Astrocyte (in vitro differentiated cells and primary cell): ENCODE results near the gene GDPD5. TPM values are rescaled to one million over a fixed set of nuclear protein-coding genes. Genes with fewer than 3 reads are reported as not detected.

ENCODE experiments used
- DNase-seq: peaks from one replicate; pipeline ENCODE4 v3.0.0-alpha.2; 2010; ENCODE audit warnings: low read depth
- FAIRE-seq: peaks from 2 replicates; lab custom pipeline; 2011; peaks lifted over from hg19 to GRCh38; lab: Jason Lieb, UNC
- H2AFZ ChIP-seq: 2 replicates; pipeline ENCODE4 v1.6.0; 2012; ENCODE audit warnings: low read depth, low read length, inconsistent platforms
- H3K27ac ChIP-seq: 2 replicates; pipeline ENCODE4 v1.5.1; 2011; ENCODE audit warnings: low read depth, low read length, inconsistent platforms
- H3K27me3 ChIP-seq: 2 replicates; pipeline ENCODE4 v1.6.0; 2011; ENCODE audit warnings: low read length, inconsistent platforms; ENCODE audit not compliant: insufficient read depth
- H3K36me3 ChIP-seq: 2 replicates; pipeline ENCODE4 v1.5.1; 2011; ENCODE audit warnings: low read length, inconsistent platforms; ENCODE audit not compliant: insufficient read depth
- H3K4me1 ChIP-seq: 2 replicates; pipeline ENCODE4 v1.5.1; 2011; ENCODE audit warnings: low read length, inconsistent platforms; ENCODE audit not compliant: insufficient read depth
- H3K4me2 ChIP-seq: 2 replicates; pipeline ENCODE4 v1.6.0; 2012; ENCODE audit warnings: low read length, inconsistent platforms
- H3K4me3 ChIP-seq: 2 replicates; pipeline ENCODE4 v1.5.1; 2011; ENCODE audit warnings: low read depth, mild to moderate bottlenecking, low read length, inconsistent platforms; ENCODE audit not compliant: insufficient read depth
- H3K79me2 ChIP-seq: 2 replicates; pipeline ENCODE4 v1.6.0; 2012; ENCODE audit warnings: mild to moderate bottlenecking, low read length, inconsistent platforms; ENCODE audit not compliant: insufficient read depth
- H3K9ac ChIP-seq: 2 replicates; pipeline ENCODE4 v1.6.0; 2012; ENCODE audit warnings: mild to moderate bottlenecking, low read length, inconsistent platforms
- H3K9me3 ChIP-seq: 2 replicates; pipeline ENCODE4 v1.5.1; 2012; ENCODE audit warnings: low read depth, mild to moderate bottlenecking, low read length, inconsistent platforms; ENCODE audit not compliant: insufficient read depth
- H4K20me1 ChIP-seq: 2 replicates; pipeline ENCODE4 v1.6.0; 2012; ENCODE audit warnings: low read length, inconsistent platforms; ENCODE audit not compliant: insufficient read depth
- H3K27ac Mint-ChIP-seq: one replicate; pipeline ENCODE4 v1.8.0; 2021; ENCODE audit warnings: mild to moderate bottlenecking, mixed read lengths; ENCODE audit not compliant: unreplicated experiment
- H3K27me3 Mint-ChIP-seq: one replicate; pipeline ENCODE4 v1.8.0; 2021; ENCODE audit warnings: low read depth, mixed read lengths; ENCODE audit not compliant: unreplicated experiment
- H3K36me3 Mint-ChIP-seq: one replicate; pipeline ENCODE4 v1.8.0; 2021; ENCODE audit warnings: low read depth, mixed read lengths; ENCODE audit not compliant: unreplicated experiment
- H3K4me1 Mint-ChIP-seq: one replicate; pipeline ENCODE4 v1.8.0; 2021; ENCODE audit warnings: low read depth, mixed read lengths; ENCODE audit not compliant: unreplicated experiment
- H3K4me3 Mint-ChIP-seq: one replicate; pipeline ENCODE4 v1.8.0; 2021; ENCODE audit warnings: mild to moderate bottlenecking, moderate library complexity, mixed read lengths; ENCODE audit not compliant: unreplicated experiment
- H3K9me3 Mint-ChIP-seq: one replicate; pipeline ENCODE4 v1.8.0; 2021; ENCODE audit warnings: mild to moderate bottlenecking, mixed read lengths; ENCODE audit not compliant: unreplicated experiment
- CTCF ChIP-seq: IDR thresholded peaks from 2 replicates; pipeline ENCODE4 v1.5.1; 2011; ENCODE audit warnings: low read depth, mild to moderate bottlenecking, inconsistent platforms, low read length, moderate library complexity; ENCODE audit not compliant: insufficient read depth
- EZH2 ChIP-seq: IDR thresholded peaks from 2 replicates; pipeline ENCODE4 v1.6.1; 2012; ENCODE audit warnings: mild to moderate bottlenecking, low read length, inconsistent platforms; ENCODE audit not compliant: insufficient read depth
- total RNA-seq: library from RNA; stranded (reverse); gene quantifications from 2 replicates; pipeline ENCODE4 v1.2.1, GENCODE V29; 2021

GDPD5 gene
- total RNA-seq, 1 donor from 2014 or later = 9.4 TPM

DNA sequence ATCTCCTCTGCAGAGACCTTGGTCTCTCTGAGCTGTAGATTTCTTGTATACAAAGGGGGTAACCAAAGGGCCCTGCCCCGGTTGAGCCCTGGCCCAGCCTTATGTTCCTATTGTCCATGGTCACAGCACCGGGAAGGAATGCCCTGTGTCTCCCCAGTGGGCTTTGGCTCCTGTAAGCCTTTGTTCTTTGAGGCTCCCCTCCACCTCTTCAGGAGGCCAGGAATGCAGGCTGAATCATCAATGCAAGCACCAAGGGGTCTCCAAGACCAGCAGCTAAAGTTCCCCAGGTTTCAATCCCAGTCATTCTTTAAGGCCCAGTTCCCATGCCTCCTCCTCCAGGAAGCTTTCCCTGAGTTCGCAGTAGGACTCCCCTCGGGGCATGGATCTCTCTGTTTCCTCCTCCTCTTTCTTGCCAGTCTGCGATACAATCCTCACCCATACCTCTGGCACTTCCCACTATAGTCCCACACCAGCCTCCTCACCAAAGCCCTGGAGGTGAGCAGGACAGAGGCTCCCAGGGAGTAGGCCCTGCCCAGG, 63.6 kb downstream of the GDPD5 start:
- Mint-ChIP-seq H3K27ac (no peak overlapping the region), H3K27me3 (peaks cover 12% of the 10 kb centered on the region), H3K9me3 (no peaks in the 10 kb centered on the region), H3K4me3 (no peak overlapping the region), H3K4me1 (peaks cover 8% of the 10 kb centered on the region), H3K36me3 (no peaks in the 10 kb centered on the region)
- Histone ChIP-seq H3K27ac (no peak overlapping the region), H3K4me3 (no peak overlapping the region), H3K4me2 (no peak overlapping the region), H3K36me3 (no peaks in the 10 kb centered on the region), H3K4me1 (peaks cover 15% of the 10 kb centered on the region), H4K20me1 (no peaks in the 10 kb centered on the region), H2AFZ (no peak overlapping the region), H3K9me3 (no peaks in the 10 kb centered on the region), H3K27me3 (no peaks in the 10 kb centered on the region), H3K9ac (no peak overlapping the region), H3K79me2 (no peaks in the 10 kb centered on the region)
- DNase-seq (no peak), FAIRE-seq (no peak)
- TF ChIP-seq CTCF = no peak
- TF ChIP-seq EZH2 = no peak

GRCh38 chr11:75461151-75461550, 64.6 kb downstream of the GDPD5 start:
- Histone ChIP-seq H3K36me3 (no peaks in the 10 kb centered on the region), H3K9me3 (no peaks in the 10 kb centered on the region), H4K20me1 (no peaks in the 10 kb centered on the region), H3K9ac (no peak overlapping the region), H2AFZ (no peak overlapping the region), H3K4me3 (no peak overlapping the region), H3K27ac (no peak overlapping the region), H3K4me1 (peaks cover 10% of the 10 kb centered on the region), H3K27me3 (no peaks in the 10 kb centered on the region), H3K79me2 (no peaks in the 10 kb centered on the region), H3K4me2 (no peak overlapping the region)
- H3K9me3 Mint-ChIP-seq = no peaks in the 10 kb centered on the region
- no peak overlapping the region for H3K4me3 Mint-ChIP-seq
- TF ChIP-seq CTCF (no peak), EZH2 (no peak)
- H3K4me1 Mint-ChIP-seq = peaks cover 8% of the 10 kb centered on the region
- no peaks in the 10 kb centered on the region for H3K36me3 Mint-ChIP-seq
- no peak overlapping the region for H3K27ac Mint-ChIP-seq
- no peak for FAIRE-seq
- H3K27me3 Mint-ChIP-seq = peaks cover 9% of the 10 kb centered on the region
- DNase-seq = no peak

DNA sequence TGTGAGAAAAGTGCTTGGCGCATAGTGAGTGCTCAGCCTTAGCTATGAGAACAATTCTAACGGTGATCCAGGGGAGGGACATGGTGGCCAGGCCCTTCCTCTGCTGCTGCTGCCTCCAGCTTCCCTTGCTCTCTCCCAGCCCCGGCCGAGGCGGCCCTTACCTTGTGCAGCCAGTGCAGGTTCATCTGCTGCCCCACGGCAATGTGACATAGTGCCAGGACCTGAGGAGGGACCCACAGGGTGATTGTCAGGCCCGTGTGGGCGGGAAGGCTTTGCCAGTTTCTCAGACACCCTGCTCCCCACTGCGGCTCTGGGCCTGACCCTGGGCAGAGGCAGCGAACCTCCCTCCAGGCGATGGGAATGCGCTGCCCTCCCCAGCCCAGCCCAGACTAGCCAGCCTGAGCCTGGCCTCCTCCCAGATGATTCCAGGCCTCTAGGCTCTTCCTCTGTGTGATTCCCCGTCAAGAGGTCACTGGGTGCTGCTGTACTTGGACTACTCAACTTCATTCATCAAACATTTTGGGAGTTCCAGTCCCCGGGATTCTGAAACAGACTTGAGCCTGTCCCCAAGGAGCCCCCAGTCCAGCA, 69.1 kb downstream of the GDPD5 start:
- H3K9ac ChIP-seq = no peak overlapping the region
- H3K79me2 ChIP-seq = no peaks in the 10 kb centered on the region
- TF ChIP-seq CTCF = no peak
- no peak for TF ChIP-seq EZH2
- no peak overlapping the region for H3K4me3 Mint-ChIP-seq
- no peaks in the 10 kb centered on the region for H3K36me3 ChIP-seq
- H3K27ac ChIP-seq = no peak overlapping the region
- FAIRE-seq (no peak), DNase-seq (no peak)
- no peak overlapping the region for H2AFZ ChIP-seq
- H3K27me3 Mint-ChIP-seq = peaks cover 19% of the 10 kb centered on the region
- no peak overlapping the region for H3K4me3 ChIP-seq
- H3K27me3 ChIP-seq = no peaks in the 10 kb centered on the region
- no peak overlapping the region for H3K27ac Mint-ChIP-seq
- no peaks in the 10 kb centered on the region for H3K4me1 Mint-ChIP-seq
- peaks cover 6% of the 10 kb centered on the region for H3K4me1 ChIP-seq
- no peak overlapping the region for H3K4me2 ChIP-seq
- H3K9me3 Mint-ChIP-seq = no peaks in the 10 kb centered on the region
- no peaks in the 10 kb centered on the region for H4K20me1 ChIP-seq
- H3K9me3 ChIP-seq = no peaks in the 10 kb centered on the region
- peaks cover under 1% of the 10 kb centered on the region for H3K36me3 Mint-ChIP-seq
